NCI-H2171 (cell line): Measurements from ENCODE around the gene MED25.
"Not testable (repeated sequence)": the region's sequence is repeated elsewhere in the genome, so short reads cannot be mapped to it uniquely, and the experiment has no call there.

Source experiments
- DNase-seq: peaks from one replicate; lab custom pipeline; 2025; lab: John Stamatoyannopoulos, UW

Gene MED25

GRCh38 chr19:49816590-49816989, 1.5 kb upstream of the MED25 start:
- DNase-seq, result no peak

GRCh38 chr19:49818649-49819370, 721 bp downstream of the MED25 start:
- DNase-seq, result no peak

GRCh38 chr19:49819452-49820115, 1.5 kb downstream of the MED25 start:
- DNase-seq, result not testable (repeated sequence)

- no peak for DNase-seq
Measured at GRCh38 chr19:49820125-49820524, 2.0 kb downstream of the MED25 start.

- no peak for DNase-seq
Measured at GRCh38 chr19:49823472-49823871, 5.4 kb downstream of the MED25 start.

- no peak for DNase-seq
Measured at GRCh38 chr19:49824662-49825061, 6.6 kb downstream of the MED25 start.

GRCh38 chr19:49827034-49827433, 8.9 kb downstream of the MED25 start:
- DNase-seq, result no peak

GRCh38 chr19:49829200-49829599, 11.1 kb downstream of the MED25 start:
- DNase-seq, result no peak

GRCh38 chr19:49829721-49830120, 11.6 kb downstream of the MED25 start:
- DNase-seq, result no peak

GRCh38 chr19:49830766-49831165, 12.7 kb downstream of the MED25 start:
- no peak for DNase-seq

GRCh38 chr19:49831592-49831991, 13.5 kb downstream of the MED25 start:
- DNase-seq, result no peak

GRCh38 chr19:49832556-49832955, 14.5 kb downstream of the MED25 start:
- DNase-seq, result no peak

GRCh38 chr19:49833599-49833998, 15.5 kb downstream of the MED25 start:
- no peak for DNase-seq

- DNase-seq, result no peak
Measured at GRCh38 chr19:49835562-49835961, 17.5 kb downstream of the MED25 start.

GRCh38 chr19:49836176-49837008, 18.3 kb downstream of the MED25 start:
- DNase-seq, result no peak

GRCh38 chr19:49837009-49837310, 18.9 kb downstream of the MED25 start:
- DNase-seq, result no peak

- DNase-seq, result no peak
Measured at GRCh38 chr19:49837425-49837824, 19.3 kb downstream of the MED25 start.

GRCh38 chr19:49838885-49839588, 20.9 kb downstream of the MED25 start:
- DNase-seq, result no peak

GRCh38 chr19:49839713-49840112, 21.6 kb downstream of the MED25 start:
- no peak for DNase-seq

- DNase-seq, result no peak
Measured at GRCh38 chr19:49840321-49840720, 22.2 kb downstream of the MED25 start.

- DNase-seq, result no peak
Measured at GRCh38 chr19:49840736-49841249, 22.7 kb downstream of the MED25 start.

GRCh38 chr19:49843265-49843664, 25.2 kb downstream of the MED25 start:
- DNase-seq, result no peak
